Measurements from ENCODE around the gene OR8D1. TPM values are rescaled to one million over a fixed set of nuclear protein-coding genes. Genes with fewer than 3 reads are reported as not detected.
A peak's percentile ranks its signal among the peaks of the same experiment; 100 is the strongest.

The OR8D1 gene
- total and polyA plus RNA-seq, 7 experiments from 2014 or later = not detected

- H3K4me3 Mint-ChIP-seq = no peak overlapping the region
- ATAC-seq = no peak
- ChIA-PET POLR2A (no interaction called here), CTCF (no interaction called here)
- H3K27me3 ChIP-seq (ENCODE audit: control insufficient read depth in 2 of 2, insufficient read depth in 2 of 2, low read length in 2 of 2) = no peaks in the 10 kb centered on the region
- no peaks in the 10 kb centered on the region for H3K4me1 ChIP-seq (ENCODE audit: control insufficient read depth in 2 of 2, insufficient read depth in 2 of 2, low read length in 2 of 2)
- no peak overlapping the region for H3K4me3 ChIP-seq (ENCODE audit: low read length)
- no peaks in the 10 kb centered on the region for H3K36me3 ChIP-seq (ENCODE audit: control insufficient read depth in 2 of 3, insufficient read depth in 3 of 3, low read length in 3 of 3)
- intact Hi-C loops (cut with micrococcal nuclease) = no loop called here
- no peaks in the 10 kb centered on the region for H3K4me1 Mint-ChIP-seq
- DNase-seq = no peak
- no peak overlapping the region for H3K27ac ChIP-seq (ENCODE audit: low read depth, low read length)
- peaks cover 0 to 13% (median under 1%) of the 10 kb centered on the region in 11 donors for H3K9me3 Mint-ChIP-seq
- no peak overlapping the region for H3K27ac Mint-ChIP-seq
- peaks cover 0 to 31% (median 6%) of the 10 kb centered on the region in 5 donors for H3K27me3 Mint-ChIP-seq
- no peaks in the 10 kb centered on the region for H3K36me3 Mint-ChIP-seq
- H3K9me3 ChIP-seq (ENCODE audit: control insufficient read depth in 2 of 3, low read length in 3 of 3) = no peaks in the 10 kb centered on the region
Observed at GRCh38 chr11:124294687-124295086, 19.1 kb downstream of the OR8D1 start.

DNA sequence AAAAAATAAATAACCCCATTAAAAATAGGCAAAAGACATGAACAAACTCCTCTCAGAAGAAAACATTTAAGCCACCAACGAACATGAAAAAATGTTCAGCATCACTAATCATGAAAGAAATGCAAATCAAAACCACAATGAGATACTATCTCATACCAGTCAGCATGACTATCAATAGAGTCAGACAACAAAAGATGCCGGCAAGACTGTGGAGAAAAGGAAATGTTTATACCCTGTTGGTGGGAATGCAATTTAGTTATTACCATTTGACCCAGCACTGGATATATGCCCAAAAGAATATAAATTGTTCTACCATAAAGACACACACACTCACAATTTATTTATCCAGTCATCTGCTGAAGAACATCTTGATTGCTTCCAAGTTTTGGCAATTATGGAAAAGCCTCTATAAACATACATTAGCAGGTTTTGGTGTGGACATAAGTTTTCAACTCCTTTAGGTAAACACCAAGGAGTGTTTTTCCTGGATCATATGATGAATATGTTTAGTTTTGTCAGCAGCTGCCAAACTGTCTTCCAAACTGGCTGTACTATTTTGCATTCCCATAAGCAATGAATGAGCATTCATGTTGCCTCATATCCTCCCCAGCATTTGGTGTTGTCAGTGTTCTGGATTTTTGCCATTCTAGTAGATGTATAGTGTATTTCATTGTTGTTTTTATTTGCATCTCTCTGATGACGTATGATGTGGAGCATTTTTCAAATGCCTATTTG lies 28.0 kb downstream of the OR8D1 start:
- no peak for ATAC-seq
- Histone ChIP-seq H3K36me3 (ENCODE audit: control insufficient read depth in 2 of 3, insufficient read depth in 3 of 3, low read length in 3 of 3) (no peaks in the 10 kb centered on the region), H3K4me3 (ENCODE audit: low read length) (no peak overlapping the region), H3K27ac (ENCODE audit: low read depth, low read length) (no peak overlapping the region), H3K9me3 (ENCODE audit: control insufficient read depth in 2 of 3, low read length in 3 of 3) (no peaks in the 10 kb centered on the region), H3K27me3 (ENCODE audit: control insufficient read depth in 2 of 2, insufficient read depth in 2 of 2, low read length in 2 of 2) (no peaks in the 10 kb centered on the region), H3K4me1 (ENCODE audit: control insufficient read depth in 2 of 2, insufficient read depth in 2 of 2, low read length in 2 of 2) (no peaks in the 10 kb centered on the region)
- H3K9me3 Mint-ChIP-seq = peaks cover 4 to 30% (median 13%) of the 10 kb centered on the region in 11 donors
- intact Hi-C loops (cut with micrococcal nuclease) = no loop called here
- H3K36me3 Mint-ChIP-seq = peaks cover 0 to 7% (median 0%) of the 10 kb centered on the region in 5 donors
- no peaks in the 10 kb centered on the region for H3K4me1 Mint-ChIP-seq
- no peak for DNase-seq
- ChIA-PET POLR2A (no interaction called here), CTCF (interaction anchor here (0.6 kb wide), 1 partner anchor 984 kb away, joined by 3 read pairs; no protein-coding TSS in a partner anchor)
- peaks cover 0 to 14% (median 4%) of the 10 kb centered on the region in 5 donors for H3K27me3 Mint-ChIP-seq
- no peak overlapping the region for H3K4me3 Mint-ChIP-seq
- H3K27ac Mint-ChIP-seq = no peak overlapping the region

GRCh38 chr11:124278261-124278660 lies 35.5 kb downstream of the OR8D1 start:
- H3K27me3 ChIP-seq (ENCODE audit: control insufficient read depth in 2 of 2, insufficient read depth in 2 of 2, low read length in 2 of 2) = no peaks in the 10 kb centered on the region
- H3K27ac ChIP-seq (ENCODE audit: low read depth, low read length) = no peak overlapping the region
- ATAC-seq = no peak
- H3K36me3 ChIP-seq (ENCODE audit: control insufficient read depth in 2 of 3, insufficient read depth in 3 of 3, low read length in 3 of 3) = no peaks in the 10 kb centered on the region
- H3K9me3 Mint-ChIP-seq = peaks cover 0 to 30% (median 16%) of the 10 kb centered on the region in 11 donors
- H3K27me3 Mint-ChIP-seq = peaks cover 0 to 33% (median 5%) of the 10 kb centered on the region in 5 donors
- H3K4me1 Mint-ChIP-seq = no peaks in the 10 kb centered on the region
- H3K36me3 Mint-ChIP-seq = peaks cover 0 to 4% (median 0%) of the 10 kb centered on the region in 5 donors
- no peak overlapping the region for H3K27ac Mint-ChIP-seq
- H3K4me3 Mint-ChIP-seq = no peak overlapping the region
- intact Hi-C loops (cut with micrococcal nuclease) = no loop called here
- no peak overlapping the region for H3K4me3 ChIP-seq (ENCODE audit: low read length)
- ChIA-PET POLR2A (no interaction called here), CTCF (no interaction called here)
- no peaks in the 10 kb centered on the region for H3K9me3 ChIP-seq (ENCODE audit: control insufficient read depth in 2 of 3, low read length in 3 of 3)
- no peaks in the 10 kb centered on the region for H3K4me1 ChIP-seq (ENCODE audit: control insufficient read depth in 2 of 2, insufficient read depth in 2 of 2, low read length in 2 of 2)
- DNase-seq = no peak

DNA sequence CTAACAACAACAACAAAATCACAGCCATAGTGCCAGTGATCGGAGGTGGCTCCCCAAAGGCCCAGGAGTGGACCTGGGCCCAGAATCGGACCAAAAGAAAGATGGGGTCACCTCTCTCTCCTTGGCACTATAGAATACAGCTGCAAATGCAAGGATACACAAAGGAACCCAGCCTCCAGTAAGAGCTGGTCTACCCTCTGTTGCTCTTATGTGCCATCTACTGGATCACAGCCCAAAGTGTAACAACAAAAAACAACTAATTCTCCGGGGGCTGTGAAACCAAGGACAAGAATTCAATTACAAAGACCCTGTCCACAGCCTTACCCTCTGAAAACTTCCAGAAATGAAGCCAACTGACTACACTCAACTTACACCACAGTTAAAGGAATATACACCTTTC lies 35.9 kb downstream of the OR8D1 start:
- no peaks in the 10 kb centered on the region for H3K27me3 ChIP-seq (ENCODE audit: control insufficient read depth in 2 of 2, insufficient read depth in 2 of 2, low read length in 2 of 2)
- intact Hi-C loops (cut with micrococcal nuclease) = no loop called here
- Mint-ChIP-seq H3K4me3 (no peak overlapping the region), H3K4me1 (no peaks in the 10 kb centered on the region), H3K27ac (no peak overlapping the region), H3K36me3 (peaks cover 0 to 4% (median 0%) of the 10 kb centered on the region in 5 donors), H3K9me3 (peaks cover 0 to 30% (median 15%) of the 10 kb centered on the region in 11 donors), H3K27me3 (peaks cover 0 to 33% (median 5%) of the 10 kb centered on the region in 5 donors)
- no peak overlapping the region for H3K4me3 ChIP-seq (ENCODE audit: low read length)
- DNase-seq = no peak
- ChIA-PET POLR2A (no interaction called here), CTCF (no interaction called here)
- H3K36me3 ChIP-seq (ENCODE audit: control insufficient read depth in 2 of 3, insufficient read depth in 3 of 3, low read length in 3 of 3) = no peaks in the 10 kb centered on the region
- no peak overlapping the region for H3K27ac ChIP-seq (ENCODE audit: low read depth, low read length)
- no peak for ATAC-seq
- no peaks in the 10 kb centered on the region for H3K4me1 ChIP-seq (ENCODE audit: control insufficient read depth in 2 of 2, insufficient read depth in 2 of 2, low read length in 2 of 2)
- H3K9me3 ChIP-seq (ENCODE audit: control insufficient read depth in 2 of 3, low read length in 3 of 3) = no peaks in the 10 kb centered on the region

GRCh38 chr11:124277207-124277606 lies 36.5 kb downstream of the OR8D1 start:
- no peaks in the 10 kb centered on the region for H3K4me1 Mint-ChIP-seq
- POLR2A ChIA-PET = no interaction called here
- Histone ChIP-seq H3K36me3 (ENCODE audit: control insufficient read depth in 2 of 3, insufficient read depth in 3 of 3, low read length in 3 of 3) (no peaks in the 10 kb centered on the region), H3K27ac (ENCODE audit: low read depth, low read length) (no peak overlapping the region), H3K4me3 (ENCODE audit: low read length) (no peak overlapping the region), H3K4me1 (ENCODE audit: control insufficient read depth in 2 of 2, insufficient read depth in 2 of 2, low read length in 2 of 2) (no peaks in the 10 kb centered on the region), H3K9me3 (ENCODE audit: control insufficient read depth in 2 of 3, low read length in 3 of 3) (no peaks in the 10 kb centered on the region), H3K27me3 (ENCODE audit: control insufficient read depth in 2 of 2, insufficient read depth in 2 of 2, low read length in 2 of 2) (no peaks in the 10 kb centered on the region)
- H3K36me3 Mint-ChIP-seq = peaks cover 0 to 4% (median 0%) of the 10 kb centered on the region in 5 donors
- ATAC-seq (no peak), DNase-seq (no peak)
- H3K27ac Mint-ChIP-seq = no peak overlapping the region
- H3K9me3 Mint-ChIP-seq = peaks cover 0 to 25% (median 11%) of the 10 kb centered on the region in 11 donors
- intact Hi-C loops (cut with micrococcal nuclease) = no loop called here
- H3K4me3 Mint-ChIP-seq = no peak overlapping the region
- CTCF ChIA-PET = no interaction called here
- H3K27me3 Mint-ChIP-seq = peaks cover 0 to 33% (median 5%) of the 10 kb centered on the region in 5 donors

DNA sequence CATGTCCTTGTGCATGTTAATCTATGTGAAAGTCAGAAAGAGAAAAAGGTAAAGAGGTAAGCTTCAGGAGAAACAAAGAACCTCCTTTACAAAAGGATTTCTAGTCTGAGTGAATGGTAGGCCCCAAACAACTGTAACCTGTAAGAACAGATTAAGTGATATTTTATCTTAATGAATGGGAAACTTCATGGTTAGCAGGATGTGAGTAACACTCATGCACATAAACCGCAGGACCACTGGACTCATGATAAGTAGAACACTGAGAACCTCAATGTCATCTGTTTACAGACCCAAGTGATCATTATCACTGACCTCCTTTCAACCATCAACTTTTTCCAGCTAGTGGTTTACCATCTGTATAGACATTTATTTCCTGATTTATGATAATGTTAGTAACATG lies 37.7 kb downstream of the OR8D1 start:
- H3K4me3 Mint-ChIP-seq = no peak overlapping the region
- ATAC-seq = peak; percentile 75
- DNase-seq = no peak
- no peaks in the 10 kb centered on the region for H3K36me3 ChIP-seq (ENCODE audit: control insufficient read depth in 2 of 3, insufficient read depth in 3 of 3, low read length in 3 of 3)
- H3K4me1 Mint-ChIP-seq = no peaks in the 10 kb centered on the region
- H3K27ac Mint-ChIP-seq = no peak overlapping the region
- H3K4me3 ChIP-seq (ENCODE audit: low read length) = no peak overlapping the region
- H3K27me3 ChIP-seq (ENCODE audit: control insufficient read depth in 2 of 2, insufficient read depth in 2 of 2, low read length in 2 of 2) = no peaks in the 10 kb centered on the region
- CTCF ChIA-PET = no interaction called here
- peaks cover 0 to 29% (median 6%) of the 10 kb centered on the region in 5 donors for H3K27me3 Mint-ChIP-seq
- no peaks in the 10 kb centered on the region for H3K36me3 Mint-ChIP-seq
- peaks cover 0 to 13% (median 5%) of the 10 kb centered on the region in 11 donors for H3K9me3 Mint-ChIP-seq
- intact Hi-C loops (cut with micrococcal nuclease) = no loop called here
- no peak overlapping the region for H3K27ac ChIP-seq (ENCODE audit: low read depth, low read length)
- no peaks in the 10 kb centered on the region for H3K4me1 ChIP-seq (ENCODE audit: control insufficient read depth in 2 of 2, insufficient read depth in 2 of 2, low read length in 2 of 2)
- POLR2A ChIA-PET = no interaction called here
- no peaks in the 10 kb centered on the region for H3K9me3 ChIP-seq (ENCODE audit: control insufficient read depth in 2 of 3, low read length in 3 of 3)

- Histone ChIP-seq H3K4me1 (ENCODE audit: control insufficient read depth in 2 of 2, insufficient read depth in 2 of 2, low read length in 2 of 2) (no peaks in the 10 kb centered on the region), H3K9me3 (ENCODE audit: control insufficient read depth in 2 of 3, low read length in 3 of 3) (no peaks in the 10 kb centered on the region), H3K27ac (ENCODE audit: low read depth, low read length) (no peak overlapping the region), H3K4me3 (ENCODE audit: low read length) (no peak overlapping the region), H3K36me3 (ENCODE audit: control insufficient read depth in 2 of 3, insufficient read depth in 3 of 3, low read length in 3 of 3) (no peaks in the 10 kb centered on the region), H3K27me3 (ENCODE audit: control insufficient read depth in 2 of 2, insufficient read depth in 2 of 2, low read length in 2 of 2) (no peaks in the 10 kb centered on the region)
- peaks cover 0 to 1% (median 0%) of the 10 kb centered on the region in 11 donors for H3K9me3 Mint-ChIP-seq
- no peak overlapping the region for H3K4me3 Mint-ChIP-seq
- H3K27ac Mint-ChIP-seq = no peak overlapping the region
- ATAC-seq (no peak), DNase-seq (no peak)
- H3K4me1 Mint-ChIP-seq = no peaks in the 10 kb centered on the region
- POLR2A ChIA-PET = no interaction called here
- H3K36me3 Mint-ChIP-seq = no peaks in the 10 kb centered on the region
- CTCF ChIA-PET = no interaction called here
- H3K27me3 Mint-ChIP-seq = peaks cover 0 to 22% (median 6%) of the 10 kb centered on the region in 5 donors
- intact Hi-C loops (cut with micrococcal nuclease) = no loop called here
Observed at GRCh38 chr11:124274000-124274399, 39.7 kb downstream of the OR8D1 start.

All from naive thymus-derived CD4-positive, alpha-beta T cell (primary cell).